Esophagus mucosa (tissue), 1 donor: ENCODE results near the gene LTBP3. TPM values are rescaled to one million over a fixed set of nuclear protein-coding genes. Genes with fewer than 3 reads are reported as not detected.
A peak's percentile ranks its signal among the peaks of the same experiment; 100 is the strongest.
"Not testable (repeated sequence)": the region's sequence is repeated elsewhere in the genome, so short reads cannot be mapped to it uniquely, and the experiment has no call there.

Experiments used
- ATAC-seq: fragments of 200-7000 bp; cut with Tn5 transposase; one replicate; pipeline ENCODE4 v1.9.1; 2020
- total RNA-seq: library from RNA; stranded (reverse); gene quantifications from one replicate; pipeline ENCODE4 v1.2.4, GENCODE V29; 2023
- donor health status: DM: yes; HTN: yes; CAD: no.

The LTBP3 gene
- total RNA-seq, 1 donor from 2014 or later, result 20.9 TPM

DNA sequence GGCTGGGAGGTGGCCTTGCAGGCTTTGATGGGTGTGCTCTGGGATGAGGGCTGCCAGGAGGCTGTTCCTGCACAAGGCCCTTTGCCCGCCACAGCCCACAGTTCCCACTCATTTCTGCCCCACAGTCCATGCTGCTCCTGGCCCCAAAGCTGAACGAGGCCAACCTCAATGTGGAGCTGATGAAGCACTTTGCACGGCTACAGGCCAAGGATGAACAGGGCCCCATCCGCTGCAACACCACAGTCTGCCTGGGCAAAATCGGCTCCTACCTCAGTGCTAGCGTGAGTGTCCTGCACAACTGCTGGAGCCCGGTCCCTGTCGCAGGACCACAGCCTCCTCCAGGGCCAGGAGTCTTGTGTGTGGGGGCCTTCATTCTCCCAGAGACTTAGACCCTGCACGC, 23.1 kb downstream of the LTBP3 start:
- no peak for ATAC-seq

DNA sequence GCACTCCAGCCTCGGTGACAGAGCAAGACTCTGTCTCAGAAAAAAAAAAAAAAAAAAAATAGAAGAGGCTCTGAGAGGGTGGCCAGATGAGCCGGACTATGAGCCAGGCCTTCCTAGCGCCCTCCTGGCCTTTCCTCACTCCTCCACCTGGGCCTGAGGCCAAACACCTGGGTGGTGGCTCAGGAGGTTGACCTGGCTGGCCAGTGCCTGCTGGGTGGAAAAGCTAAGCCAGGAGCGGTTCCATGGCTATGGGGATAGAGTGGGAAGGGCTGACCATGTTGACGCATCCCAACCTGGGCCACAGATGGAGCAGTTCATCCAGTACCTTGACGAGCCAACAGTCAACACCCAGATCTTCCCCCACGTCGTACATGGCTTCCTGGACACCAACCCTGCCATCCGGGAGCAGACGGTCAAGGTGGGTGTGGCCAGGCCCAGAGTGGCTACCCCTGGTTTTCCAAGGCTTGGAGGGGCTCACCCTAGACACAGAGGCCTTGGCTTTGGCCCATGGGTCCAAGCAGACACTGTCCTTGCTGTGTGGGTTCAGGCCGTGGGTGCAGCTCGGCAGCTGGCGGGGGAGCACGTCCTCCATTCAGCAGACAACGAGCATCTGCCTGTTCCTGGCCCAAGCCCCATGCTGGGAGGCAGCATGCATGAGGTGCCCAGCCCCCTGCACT, 25.6 kb downstream of the LTBP3 start:
- ATAC-seq, result no peak

DNA sequence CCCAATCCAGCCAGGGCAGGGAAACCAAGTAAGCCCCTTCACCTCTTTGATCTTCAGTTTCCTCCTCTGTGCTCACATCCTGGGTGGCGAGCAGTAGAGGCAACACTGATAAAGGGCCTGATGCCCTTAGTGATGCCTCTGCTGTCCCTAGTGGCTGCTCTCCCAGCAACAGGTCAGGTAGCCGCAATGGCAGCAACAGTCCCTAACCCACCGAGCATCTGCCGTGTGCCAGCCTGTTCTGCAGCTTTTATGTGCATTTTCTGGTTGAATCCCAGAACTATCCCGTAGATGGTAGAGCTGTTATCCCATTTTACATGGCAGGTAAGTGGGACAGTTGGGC, 28.0 kb downstream of the LTBP3 start:
- ATAC-seq, result no peak

DNA sequence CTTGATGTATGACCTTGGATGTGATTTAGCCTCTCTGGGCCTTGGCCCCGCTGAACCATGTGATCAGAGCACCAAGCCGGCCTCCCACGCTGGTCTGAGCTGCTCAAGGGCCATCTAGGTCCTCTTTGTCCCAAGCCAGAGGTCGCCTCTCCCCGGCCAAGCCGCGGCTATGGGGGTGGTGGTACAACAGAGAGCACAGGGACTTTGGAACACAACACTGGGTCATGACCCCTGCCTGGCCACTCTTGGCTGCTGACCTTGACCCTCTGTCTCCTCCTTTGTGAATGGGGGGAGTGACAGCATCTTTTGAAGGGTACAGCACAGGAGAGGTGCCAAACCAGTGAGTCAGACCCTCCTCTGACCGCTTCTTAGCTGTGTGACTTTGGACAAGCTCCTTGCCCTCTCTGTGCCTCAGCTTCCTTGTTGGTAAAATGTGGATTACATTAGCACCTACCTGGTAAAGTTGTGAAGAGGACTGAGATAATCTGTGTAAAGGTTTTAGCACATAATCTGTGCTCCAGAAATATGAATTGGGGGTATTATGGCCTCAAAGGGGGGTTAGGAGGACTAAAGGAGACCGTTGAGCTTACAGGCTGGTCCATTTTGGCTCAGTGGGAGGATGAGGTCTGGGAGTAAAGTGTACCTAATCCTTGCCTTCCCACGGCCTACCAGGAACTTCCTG, 28.5 kb downstream of the LTBP3 start:
- no peak for ATAC-seq

DNA sequence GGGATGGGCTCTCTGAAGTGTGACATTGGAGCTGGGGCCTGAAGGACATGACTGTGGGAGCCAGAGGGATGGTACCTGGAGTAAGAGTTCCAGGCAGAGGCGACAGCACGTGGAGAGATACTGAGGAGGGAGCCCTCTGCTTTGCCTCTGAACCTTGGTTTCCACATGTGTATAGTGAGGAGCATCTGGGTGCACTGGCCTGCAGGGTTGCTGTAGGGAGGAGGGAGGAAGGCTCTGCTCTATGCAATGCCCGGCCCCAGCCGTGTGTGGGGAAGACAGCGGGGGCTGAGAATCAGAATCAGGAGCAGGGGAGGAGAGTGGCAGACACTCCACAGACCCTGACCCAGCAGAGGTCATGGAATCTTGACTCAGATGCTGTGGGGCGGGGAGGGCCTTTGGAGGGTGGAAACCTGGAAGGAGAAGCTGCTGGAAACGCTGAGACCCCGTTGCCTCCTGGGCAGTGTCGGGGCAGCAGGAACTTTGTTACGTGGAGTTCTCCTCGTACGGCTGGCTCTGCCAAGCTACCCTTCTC, 29.3 kb downstream of the LTBP3 start:
- ATAC-seq, result no peak

DNA sequence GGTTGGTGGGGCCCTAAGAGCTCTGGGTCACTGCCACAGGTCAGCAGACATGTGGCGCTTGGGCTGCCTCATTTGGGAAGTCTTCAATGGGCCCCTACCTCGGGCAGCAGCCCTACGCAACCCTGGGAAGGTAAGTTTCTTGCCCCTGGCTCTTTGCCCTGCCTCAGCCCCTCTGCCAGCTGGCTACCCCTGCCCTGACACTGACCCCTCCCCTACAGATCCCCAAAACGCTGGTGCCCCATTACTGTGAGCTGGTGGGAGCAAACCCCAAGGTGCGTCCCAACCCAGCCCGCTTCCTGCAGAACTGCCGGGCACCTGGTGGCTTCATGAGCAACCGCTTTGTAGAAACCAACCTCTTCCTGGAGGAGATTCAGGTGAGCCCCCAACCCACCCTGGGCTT, 31.4 kb downstream of the LTBP3 start:
- no peak for ATAC-seq

DNA sequence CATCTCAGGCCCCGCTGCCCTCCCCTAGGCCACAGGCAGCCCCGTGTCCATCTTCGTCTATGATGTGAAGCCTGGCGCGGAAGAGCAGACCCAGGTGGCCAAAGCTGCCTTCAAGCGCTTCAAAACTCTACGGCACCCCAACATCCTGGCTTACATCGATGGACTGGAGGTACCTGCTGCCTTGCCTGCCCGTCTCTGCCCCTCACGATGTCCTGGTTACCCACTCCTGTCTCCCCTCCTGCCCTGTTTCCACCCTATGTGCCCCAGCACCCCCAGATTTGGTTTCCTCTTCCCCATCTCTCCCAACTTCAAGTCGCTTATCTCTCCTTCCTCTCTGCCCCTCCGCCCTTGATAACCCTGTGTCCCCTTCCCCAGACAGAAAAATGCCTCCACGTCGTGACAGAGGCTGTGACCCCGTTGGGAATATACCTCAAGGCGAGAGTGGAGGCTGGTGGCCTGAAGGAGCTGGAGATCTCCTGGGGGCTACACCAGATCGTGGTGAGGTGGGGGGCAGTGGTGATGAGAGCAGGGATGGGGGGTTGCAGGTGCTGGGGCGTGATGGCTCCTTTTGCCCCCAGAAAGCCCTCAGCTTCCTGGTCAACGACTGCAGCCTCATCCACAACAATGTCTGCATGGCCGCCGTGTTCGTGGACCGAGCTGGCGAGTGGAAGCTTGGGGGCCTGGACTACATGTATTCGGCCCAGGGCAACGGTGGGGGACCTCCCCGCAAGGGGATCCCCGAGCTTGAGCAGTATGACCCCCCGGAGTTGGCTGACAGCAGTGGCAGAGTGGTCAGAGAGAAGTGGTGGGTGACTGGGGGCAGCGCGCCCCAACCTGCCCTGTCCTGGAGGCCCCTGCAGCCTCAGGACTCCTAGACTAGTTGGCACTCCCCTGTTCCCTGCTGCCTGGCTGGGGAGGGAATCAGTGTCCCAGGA, 32.3 kb downstream of the LTBP3 start:
- ATAC-seq, result no peak

DNA sequence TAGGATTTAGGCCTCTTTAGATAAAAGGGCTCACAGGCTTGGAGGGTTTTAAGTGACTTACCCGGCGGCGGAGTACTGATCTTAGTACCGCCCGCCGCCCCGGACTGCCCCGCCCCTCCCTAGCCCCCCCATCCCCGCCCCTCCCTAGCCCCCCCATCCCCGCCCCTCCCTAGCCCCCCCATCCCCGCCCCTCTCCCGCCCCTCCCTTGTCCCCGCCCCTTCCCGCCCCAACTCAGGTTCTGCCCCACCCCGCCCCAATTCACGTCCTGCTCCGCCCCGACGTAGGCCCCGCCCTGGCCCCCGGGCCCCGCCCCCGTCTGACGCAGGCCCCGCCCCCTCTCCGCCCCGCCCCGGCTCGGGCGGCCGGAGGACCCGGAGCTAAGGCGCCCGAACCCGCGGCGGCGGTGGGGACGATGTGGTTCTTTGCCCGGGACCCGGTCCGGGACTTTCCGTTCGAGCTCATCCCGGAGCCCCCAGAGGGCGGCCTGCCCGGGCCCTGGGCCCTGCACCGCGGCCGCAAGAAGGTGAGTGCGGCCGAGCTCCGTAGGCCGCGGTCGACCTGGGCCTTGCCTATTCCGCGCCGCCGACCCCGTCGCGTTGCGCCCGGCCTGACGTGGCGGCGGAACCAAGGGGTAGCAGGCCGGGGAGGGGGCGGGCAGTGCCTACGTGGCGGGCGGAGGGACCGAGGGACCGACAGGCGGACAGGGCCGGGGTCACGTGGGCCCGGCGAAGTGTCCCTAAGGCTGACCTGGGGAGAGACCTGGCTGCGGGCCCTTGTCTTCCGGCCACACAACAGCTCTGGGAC, 33.2 kb downstream of the LTBP3 start, which contains the start of gene SCYL1:
TSS of gene SCYL1 (plus strand) at position 343 of the 805 bp plus-strand sequence. CDS start at position 414, 71 bp downstream.
- ATAC-seq, result peak; percentile 94

DNA sequence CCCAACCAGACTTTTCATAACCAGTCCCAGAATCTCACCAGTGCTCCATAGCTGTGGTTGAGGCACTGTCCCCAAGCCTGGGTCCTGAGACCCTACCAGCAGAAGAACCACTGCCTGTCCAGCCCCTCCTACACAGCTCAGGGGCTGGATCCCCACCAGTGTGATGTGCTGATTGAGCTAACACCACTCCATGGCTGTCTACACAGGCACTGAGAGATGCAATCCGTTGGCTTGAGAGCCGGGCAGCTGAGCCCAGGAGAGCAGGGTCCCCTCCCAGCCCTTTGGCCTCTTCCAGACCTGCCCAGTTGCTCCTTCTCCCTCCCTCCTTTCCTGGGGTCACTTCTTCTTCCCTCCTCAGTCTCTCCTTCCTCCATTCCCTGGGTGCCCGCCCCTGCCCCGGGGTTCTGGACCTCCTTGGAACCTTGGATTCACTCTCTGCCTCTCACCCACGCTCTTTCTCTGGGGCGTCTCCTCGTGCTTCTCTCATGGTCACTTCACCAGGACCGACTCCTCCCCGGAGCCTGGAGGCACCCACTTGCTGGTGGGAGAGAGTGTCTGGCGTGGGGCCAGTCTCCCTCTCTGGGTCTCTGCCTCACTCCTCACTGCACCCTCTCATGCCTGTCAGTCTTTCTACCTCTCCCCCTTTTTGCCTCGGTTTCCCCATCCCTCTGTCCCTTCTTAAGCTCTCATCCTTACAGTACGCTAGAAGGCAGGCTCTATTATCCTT, 34.0 kb downstream of the LTBP3 start:
- ATAC-seq, result peak; percentile 16

DNA sequence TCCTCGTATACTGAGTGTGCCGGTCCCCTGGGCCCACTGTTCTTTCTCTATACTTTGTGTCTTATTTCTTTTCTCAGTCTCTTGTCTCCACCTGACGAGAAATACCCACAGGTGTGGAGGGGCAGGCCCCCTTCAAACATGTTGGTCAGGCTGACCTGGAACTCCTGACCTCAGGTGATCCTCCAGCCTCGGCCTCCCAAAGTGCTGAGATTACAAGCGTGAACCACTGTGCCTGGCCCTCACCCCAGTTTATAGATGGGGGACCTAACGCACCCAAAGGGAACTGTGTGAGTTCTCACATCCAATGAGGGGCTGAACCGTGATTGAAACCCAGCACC, 34.6 kb downstream of the LTBP3 start:
- ATAC-seq, result not testable (repeated sequence)

DNA sequence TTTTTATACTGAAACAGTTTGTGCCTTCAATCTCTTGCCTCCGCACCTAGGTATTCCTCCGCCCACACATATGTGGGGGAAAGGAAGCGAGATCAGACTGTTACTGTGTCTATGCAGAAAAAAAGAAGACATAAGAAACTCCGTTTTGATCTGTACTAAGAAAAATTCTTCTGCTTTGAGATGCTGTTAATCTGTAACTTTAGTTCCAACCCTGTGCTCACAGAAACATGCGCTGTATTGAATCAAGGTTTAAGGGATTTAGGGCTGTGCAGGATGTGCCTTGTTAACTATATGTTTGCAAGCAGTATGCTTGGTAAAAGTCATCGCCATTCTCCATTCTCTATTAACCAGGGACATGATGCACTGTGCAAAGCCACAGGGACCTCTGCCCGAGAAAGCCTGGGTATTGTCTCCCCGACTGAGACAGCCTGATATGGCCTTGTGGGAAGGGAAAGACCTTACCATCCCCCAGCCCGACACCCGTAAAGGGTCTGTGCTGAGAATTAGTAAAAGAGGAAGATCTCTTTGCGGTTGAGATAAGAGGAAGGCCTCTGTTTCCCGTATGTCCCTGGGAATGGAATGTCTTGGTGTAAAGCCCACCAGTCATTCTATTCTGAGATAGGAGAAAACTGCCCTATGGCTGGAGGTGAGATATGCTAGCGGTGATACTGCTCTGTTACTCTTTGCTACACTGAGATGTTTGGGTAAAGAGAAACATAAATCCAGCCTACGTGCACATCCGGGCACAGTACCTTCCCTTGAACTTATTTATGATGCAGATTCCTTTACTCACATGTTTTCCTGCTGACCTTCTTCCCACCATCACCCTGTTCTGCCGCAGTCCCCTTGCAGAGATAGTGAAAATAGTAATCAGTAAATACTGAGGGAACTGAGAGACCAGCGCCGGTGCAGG, 35.2 kb downstream of the LTBP3 start:
- ATAC-seq, result not testable (repeated sequence)

DNA sequence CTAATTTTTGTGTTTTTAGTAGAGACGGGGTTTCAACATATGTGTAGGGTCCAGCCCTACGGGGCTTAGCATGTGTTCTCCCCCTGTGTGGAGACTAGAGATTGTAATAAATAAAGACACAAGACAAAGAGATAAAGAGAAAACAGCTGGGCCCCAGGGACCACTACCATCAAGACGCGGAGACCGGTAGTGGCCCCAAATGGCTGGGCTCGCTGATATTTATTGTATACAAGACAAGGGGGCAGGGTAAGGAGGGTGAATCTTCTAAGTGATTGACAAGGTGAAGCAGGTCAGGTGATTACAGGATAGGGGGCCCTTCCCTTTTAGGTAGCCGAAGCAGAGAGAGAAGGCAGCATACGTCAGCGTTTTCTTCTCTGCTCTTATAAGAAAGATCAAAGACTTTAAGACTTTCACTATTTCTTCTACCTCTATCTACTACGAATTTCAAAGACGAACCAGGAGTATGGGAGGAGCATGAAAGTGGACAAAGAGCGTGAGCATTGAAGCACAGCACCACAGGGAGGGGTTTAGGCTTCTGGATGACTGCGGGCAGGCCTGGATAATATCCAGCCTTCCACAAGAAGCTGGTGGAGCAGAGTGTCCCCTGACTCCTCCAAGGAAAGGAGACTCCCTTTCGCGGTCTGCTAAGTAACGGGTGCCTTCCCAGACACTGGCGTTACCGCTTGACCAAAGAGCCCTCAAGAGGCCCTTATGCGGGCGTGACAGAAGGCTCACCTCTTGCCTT, 36.2 kb downstream of the LTBP3 start:
- ATAC-seq, result not testable (repeated sequence)

DNA sequence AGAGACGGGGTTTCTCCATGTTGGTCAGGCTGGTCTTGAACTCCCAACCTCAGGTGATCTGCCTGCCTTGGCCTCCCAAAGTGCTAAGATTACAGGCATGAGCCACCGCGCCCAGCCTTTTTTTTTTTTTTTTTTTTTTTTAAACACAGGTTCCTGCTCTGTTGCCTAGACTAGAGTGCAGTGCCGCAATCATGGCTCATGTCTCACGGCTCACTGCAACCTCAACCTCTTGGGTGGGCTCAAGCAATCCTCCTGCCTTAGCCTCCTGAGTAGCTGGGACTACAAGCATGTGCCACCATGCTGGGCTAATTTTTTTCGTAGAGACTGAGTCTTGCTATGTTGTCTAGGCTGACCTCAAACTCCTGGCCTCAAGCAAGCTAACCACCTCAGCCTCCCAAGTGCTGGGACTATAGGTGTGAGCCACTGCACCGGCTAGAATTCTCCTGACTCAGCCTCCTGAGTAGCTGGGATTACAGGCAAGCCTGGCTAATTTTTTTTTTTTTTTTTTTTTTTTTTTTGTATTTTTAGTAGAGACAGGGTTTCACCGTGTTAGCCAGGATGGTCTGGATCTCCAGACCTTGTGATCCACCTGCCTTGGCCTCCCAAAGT, 39.1 kb downstream of the LTBP3 start:
- ATAC-seq, result peak; percentile 6

DNA sequence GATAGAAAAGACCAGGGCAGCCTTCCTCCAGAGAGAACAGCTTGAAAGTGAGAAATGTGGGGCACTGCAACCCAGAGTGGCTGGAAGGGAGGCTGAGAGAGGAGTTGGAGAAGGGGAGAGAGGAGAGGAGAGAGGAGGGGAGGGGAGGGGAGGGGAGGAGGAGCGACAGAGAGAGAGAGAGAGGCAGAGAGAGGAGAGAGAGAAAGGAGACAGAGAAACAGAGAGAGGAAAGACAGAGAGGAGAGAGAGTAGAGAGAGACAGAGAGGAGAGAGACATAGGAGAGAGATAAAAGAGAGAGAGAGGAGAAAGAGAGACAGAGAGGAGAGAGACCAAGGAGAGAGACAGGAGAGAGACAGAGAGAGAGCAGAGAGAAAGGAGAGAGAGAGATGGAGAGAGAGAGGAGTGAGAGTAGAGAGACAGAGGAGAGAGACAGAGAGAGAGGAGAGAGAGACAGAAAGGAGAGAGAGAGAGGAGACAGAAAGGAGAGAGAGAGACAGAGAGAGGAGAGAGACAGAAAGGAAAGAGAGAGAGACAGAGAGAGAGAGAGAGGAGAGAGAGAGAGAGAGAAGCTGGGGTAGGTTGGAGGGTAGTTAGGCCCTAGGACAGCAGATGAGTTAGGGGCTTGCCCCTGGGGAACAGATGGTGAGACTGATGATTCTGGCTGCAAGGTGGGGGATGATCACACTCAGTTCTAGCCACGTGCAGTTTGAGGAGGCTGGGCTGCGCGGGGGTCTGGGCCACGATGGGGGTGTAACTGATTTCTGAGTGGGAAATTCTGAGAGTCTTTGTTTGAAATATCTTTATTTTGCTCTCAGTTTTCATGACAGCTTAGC, 41.8 kb downstream of the LTBP3 start:
- ATAC-seq, result peak; percentile 12

DNA sequence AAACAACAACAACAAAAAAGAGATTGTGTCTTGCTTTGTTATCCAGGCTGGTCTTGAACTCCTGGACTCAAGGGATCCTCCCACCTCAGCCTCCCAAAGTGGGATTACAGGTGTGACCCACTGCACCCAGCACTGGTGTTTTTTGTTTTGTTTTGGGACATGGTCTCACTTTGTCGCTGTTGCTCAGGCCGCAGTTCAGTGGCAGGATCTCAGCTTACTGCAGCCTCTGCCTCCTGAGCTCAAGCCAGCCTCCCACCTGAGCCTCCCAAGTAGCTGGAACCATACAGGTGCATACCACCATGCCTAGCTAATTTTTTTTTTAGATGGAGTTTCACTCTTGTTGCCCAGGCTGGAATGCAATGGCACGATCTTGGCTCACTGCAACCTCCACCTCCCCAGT, 45.8 kb downstream of the LTBP3 start:
- not testable (repeated sequence) for ATAC-seq

DNA sequence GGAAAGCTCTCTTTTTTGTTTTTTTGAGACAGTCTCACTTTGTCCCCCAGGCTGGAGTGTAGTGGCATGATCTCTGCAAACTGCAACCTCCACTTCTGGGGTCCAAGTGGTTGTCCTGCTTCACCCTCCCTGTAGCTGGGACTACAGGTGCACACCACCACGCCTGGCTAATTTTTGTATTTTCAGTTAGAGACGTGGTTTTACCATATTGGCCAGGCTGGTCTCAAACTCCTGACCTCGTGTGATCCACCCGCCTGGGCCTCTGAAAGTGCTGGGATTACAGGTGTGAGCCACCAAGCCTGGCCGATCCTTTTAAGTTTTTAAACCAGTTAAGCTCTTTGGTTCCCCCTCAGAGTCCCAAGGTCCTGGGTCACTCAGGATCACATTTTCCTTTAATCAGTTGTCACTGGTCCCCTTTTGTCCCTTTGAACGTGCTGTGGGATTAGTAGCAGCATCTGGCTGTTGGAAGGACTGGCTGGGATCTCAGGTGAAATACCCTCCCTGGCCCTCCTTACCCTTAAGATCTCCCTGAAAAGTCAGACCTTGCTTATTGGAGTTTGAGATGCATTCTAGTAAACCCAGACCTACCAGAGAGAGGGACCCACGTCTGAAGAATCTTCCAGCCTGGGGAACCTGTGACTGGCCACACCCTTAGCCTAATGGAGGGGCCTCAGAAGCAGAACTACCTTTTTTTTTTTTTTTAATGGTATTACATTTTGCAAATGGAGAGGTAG, 51.2 kb downstream of the LTBP3 start:
- peak; percentile 41 for ATAC-seq

DNA sequence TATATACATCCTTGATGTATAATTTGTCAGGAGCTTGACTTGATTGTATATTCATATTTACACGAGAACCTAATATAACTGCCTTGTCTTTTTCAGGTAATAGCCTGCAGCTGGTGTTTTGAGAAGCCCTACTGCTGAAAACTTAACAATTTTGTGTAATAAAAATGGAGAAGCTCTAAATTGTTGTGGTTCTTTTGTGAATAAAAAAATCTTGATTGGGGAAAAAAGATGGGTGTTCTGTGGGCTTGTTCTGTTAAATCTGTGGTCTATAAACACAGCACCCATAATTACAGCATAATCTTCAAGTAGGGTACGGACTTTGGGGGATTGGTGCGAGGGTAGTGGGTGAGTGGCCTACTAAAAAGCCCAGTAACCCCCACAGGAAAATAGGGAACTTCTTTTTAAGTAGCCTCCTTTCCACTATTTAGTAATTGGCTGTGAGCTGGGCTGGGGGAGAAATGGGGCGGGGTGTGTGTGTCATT, 51.8 kb downstream of the LTBP3 start:
- ATAC-seq, result no peak
